GM21529 (cell line): ENCODE data around the gene LRRIQ3.
"Not testable (repeated sequence)": the region's sequence is repeated elsewhere in the genome, so short reads cannot be mapped to it uniquely, and the experiment has no call there.

ENCODE experiments used
- ATAC-seq: cut with Tn5 transposase; IDR thresholded peaks from one replicate; pipeline ENCODE4 v1.9.1; 2021; ENCODE audit not compliant: unreplicated experiment

LRRIQ3 gene, protein sequence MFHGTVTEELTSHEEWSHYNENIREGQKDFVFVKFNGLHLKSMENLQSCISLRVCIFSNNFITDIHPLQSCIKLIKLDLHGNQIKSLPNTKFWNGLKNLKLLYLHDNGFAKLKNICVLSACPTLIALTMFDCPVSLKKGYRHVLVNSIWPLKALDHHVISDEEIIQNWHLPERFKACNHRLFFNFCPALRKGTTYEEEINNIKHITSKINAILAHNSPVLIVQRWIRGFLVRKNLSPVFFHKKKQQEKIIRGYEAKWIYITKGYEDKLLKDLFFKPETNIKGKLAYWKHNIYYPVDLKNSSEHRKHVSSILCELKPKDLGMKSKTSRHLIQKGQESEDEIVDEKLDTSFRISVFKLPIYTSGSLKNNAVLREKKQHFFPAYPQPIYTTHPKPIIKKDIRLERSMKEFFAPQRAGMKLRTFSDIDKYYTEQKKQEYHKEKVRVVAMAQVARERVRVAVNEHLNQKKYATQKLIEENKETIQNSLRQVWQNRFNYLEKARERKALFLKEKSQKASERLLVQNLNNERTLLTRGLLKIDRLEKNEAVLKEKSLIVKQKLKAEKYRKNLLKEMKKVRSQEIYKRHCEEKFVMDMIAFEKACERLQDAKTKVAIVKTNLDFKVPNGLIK

DNA sequence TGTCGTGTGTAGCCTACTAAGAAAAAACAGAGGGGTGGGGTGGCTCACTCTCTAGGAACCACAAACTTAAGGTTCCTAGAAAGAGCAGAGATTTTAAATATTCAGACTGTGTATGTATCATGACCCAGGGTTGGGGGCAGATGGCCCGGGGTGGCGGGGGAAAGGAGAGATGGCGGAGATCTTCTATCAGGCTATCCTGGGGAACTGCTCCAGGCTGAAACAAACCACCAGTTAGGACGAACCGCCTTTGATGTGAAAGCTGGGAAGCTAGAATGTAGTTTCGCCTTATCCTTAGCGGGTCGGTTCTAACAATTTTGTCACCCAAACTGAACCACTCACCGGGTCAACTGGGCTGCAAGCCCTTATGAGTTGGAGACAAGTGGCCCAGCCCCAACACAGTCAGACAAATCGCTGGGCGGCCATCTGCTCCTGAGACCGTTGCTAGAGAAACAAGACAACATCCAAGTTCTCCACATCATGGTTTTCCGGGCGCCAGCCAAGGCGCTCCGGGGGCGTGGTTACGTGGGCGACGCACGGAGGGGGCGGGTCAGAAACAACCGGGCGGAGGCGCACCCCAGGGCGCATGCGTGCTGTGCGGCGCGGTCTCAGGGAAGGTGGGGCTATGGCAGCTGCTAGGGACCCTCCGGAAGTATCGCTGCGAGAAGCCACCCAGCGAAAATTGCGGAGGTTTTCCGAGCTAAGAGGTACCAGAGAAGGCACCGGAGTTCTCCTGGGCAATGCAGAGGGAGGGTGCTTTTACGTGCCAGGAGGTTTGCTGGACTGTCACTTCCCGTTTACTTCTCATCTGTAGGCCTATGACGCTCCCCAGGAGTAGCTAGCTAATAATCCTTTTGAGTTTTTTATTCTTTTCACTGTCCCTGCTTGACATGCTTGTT is at the start of gene LRRIQ3, which contains the start of gene FPGT:
Gene LRRIQ3, minus strand, starts transcription at position 520 of the 896 bp plus-strand sequence. CDS start 14,492 bp downstream, outside the sequence.
Gene FPGT, plus strand, starts transcription at position 586 of the 896 bp plus-strand sequence. Its CDS starts 37 bp downstream, at position 623.
- ATAC-seq: peak; percentile 94

DNA sequence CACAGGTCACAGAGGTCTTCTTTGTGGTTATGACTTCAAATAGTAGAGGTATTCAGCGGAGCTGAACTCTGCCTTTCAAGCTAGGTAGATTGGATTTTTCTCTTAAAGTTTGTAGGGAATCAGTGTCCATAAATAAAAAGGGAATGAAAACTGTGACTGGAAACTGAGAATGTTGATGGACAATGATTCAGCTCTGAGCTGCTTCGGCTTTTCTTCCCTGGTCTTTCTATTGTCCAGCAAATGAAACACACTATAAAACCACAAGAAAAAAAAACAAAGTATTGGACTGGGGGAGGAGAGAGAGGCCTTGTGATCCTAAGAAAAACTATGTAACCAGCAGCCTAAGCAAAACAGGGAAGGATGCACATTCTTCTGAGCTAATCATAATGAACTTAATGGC is 48.3 kb upstream of the LRRIQ3 start:
- no peak for ATAC-seq

DNA sequence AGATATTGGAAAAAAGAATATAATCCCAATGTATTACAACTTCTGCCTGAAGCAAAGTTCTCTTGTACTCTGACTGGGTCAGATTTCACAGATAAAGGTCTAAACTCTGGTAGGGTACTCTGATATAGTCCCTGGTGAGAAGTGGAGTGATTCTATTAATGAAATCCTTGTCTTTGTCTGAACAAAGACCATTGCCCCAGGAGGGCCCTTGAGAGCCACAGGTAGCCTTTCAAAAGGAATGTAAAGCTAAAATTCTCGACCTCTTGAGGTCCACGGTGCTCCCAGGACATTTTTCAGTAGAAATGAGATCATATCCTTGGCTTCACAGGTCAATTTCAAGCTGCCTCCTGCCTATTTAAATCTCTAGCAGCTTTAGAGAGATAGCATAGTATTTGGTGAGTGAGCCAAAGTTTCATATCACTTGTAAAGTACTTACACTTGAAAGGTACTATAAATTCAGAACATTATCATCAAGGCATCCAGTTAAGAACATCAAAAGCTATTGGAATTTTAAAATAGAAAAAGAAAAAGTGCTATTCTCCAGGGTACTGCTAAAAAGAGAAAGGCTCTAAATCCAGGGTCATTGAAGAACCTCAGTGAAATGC is 47.3 kb upstream of the LRRIQ3 start:
- ATAC-seq: no peak

DNA sequence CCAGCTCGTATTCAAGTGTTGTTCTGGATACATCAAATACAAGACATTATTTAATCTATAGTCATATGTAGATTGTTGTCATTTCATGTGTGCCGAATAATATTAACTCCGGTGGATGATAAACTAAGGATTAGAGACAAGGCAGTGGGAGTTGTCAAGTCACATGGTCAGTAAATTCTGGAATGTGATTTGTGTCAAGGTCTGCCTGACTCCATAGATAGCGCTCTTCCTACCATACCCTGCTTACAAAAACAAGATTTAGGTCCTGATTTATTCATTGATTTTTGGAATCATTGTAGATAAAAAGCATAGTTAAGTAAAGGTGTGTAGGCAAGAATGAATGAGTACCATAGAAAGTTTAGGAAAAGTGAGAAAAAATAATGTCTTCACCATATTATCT is 39.8 kb upstream of the LRRIQ3 start:
- ATAC-seq: no peak

DNA sequence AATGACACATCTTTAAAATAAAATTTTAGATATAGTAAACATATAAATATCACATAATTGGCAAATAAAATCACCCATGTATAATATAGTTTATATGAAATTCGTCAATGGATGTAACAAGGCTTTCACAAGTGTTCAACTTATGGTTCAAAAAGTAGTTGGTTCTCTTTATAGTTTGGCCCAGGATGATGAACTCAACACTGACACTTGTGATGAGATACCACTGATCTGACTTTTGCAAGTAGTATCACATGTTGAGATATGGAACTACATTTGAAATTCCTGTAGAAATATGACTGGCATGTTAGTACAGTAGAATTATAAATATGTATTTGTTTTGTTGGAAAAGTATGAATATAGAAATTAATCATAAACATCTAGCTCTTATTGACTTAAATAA is 39.1 kb upstream of the LRRIQ3 start:
- ATAC-seq: no peak

DNA sequence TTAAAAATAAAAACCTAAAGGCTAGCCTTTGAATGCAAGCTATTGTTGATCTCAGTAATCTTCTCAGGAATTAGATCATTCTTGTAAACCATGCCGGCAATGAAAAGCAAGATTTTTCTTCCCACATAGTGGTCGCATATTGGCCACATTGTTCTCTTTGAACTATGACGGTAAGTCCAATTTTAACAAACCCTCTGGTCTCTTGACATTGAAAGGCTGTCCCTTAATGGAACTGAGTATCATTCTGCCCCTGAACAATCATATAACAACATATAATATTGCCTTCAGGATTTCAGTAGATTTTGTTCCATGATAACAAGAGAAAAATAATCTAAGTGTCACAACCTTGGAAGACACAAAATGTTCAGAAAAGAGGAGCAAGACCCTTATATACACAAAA is 38.5 kb upstream of the LRRIQ3 start:
- ATAC-seq: no peak

DNA sequence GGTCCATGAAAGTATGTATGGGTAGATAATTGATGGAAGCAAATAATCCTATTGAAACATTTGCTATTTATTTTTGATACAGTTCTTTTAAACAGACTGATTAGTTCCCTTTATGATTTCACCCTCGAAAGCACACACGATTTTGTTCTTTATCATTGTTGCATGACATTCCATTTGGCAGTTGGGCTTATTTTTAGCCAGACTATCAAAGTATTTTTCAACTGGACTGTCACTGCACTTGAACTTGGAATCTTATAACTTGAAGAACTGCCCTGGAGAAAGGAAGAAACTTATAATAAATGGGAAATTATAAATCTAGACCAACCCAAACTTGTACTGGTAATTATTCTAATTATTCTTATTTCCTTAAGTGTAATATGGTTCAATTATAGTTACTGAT is 37.2 kb upstream of the LRRIQ3 start, which contains the start of gene TNNI3K:
Gene TNNI3K, plus strand, starts transcription at position 235 of the 400 bp plus-strand sequence. Its CDS starts 65 bp downstream, at position 300.
- ATAC-seq: no peak

DNA sequence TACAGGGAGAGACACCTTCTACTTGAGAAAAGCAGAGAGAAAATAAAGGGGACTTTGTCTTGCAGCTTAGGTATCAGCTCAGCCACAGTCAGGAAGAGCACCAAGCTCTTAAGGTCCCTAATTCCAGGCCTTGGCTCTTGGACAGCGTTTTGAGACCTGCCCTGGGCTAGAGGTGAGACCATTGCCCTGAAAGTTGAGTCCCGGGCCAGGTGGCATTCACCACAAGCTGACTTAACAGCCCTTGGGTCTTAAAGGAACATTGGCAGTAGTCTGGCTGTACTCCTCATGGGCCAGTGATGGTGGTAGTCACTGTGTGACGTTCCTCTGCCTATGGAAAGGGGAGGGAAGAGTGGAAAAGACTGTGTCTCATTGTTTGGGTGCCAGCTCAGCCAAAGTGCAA is 25.5 kb upstream of the LRRIQ3 start:
- no peak for ATAC-seq

DNA sequence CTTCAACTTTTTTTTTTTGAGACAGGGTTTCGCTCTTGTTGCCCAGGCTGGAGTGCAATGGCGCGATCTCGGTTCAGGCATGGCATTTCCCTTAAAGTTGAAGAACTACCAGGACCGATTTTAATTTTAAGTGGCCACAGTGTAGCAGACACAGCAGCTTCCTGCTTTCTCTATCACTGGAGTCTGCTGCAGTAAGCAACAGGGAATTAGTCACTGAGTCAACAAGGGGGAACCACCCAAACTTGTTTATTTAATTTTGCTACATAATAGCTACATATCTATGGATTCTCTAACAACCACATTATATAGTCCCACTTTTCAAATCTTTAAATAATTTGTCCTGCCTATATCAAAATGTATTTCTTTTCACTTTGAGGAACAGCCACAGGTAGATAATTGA is 24.7 kb upstream of the LRRIQ3 start:
- no peak for ATAC-seq

DNA sequence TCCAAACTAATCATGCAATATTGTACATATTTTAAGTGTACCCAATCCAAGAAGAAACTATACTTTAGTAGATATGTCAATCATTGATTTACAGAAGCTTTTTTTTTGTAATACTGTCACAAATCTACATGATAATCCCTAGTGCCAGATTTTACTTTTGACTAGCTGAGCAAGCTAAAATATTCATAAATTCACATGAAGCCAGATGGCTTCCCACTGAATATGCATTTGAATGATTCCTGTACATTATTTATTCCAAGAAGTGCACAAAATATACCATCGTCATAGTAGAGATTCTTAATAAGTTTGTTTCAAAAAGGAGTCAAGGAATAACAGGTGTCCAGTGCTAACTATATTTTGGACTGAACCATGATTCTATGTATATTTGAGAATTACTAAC is 17.3 kb upstream of the LRRIQ3 start:
- no peak for ATAC-seq

DNA sequence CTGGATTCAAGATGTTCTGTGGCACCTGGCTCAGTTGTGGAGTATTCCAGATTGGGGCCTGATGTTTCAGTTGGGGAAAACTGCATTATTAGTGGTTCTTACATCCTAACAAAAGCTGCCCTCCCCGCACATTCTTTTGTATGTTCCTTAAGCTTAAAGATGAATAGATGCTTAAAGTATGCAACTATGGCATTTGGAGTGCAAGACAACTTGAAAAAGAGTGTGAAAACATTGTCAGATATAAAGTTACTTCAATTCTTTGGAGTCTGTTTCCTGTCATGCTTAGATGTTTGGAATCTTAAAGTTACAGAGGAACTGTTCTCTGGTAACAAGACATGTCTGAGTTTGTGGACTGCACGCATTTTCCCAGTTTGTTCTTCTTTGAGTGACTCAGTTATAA is 7.3 kb upstream of the LRRIQ3 start:
- no peak for ATAC-seq

DNA sequence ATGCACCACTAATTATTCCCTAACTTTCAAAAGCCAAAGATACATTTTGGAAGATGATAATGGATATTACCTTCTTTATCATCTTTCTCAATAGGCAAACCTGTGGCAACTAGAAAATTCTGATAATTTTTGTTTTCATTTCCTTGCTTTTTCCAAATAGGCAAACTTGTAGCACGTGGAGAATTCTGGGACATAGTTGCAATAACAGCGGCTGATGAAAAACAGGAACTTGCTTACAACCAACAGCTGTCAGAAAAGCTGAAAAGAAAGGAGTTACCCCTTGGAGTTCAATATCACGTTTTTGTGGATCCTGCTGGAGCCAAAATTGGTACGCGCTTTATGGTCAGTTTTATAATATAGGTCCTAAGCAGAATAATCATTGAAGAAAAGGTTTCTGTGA is 1.5 kb upstream of the LRRIQ3 start:
- ATAC-seq: no peak

DNA sequence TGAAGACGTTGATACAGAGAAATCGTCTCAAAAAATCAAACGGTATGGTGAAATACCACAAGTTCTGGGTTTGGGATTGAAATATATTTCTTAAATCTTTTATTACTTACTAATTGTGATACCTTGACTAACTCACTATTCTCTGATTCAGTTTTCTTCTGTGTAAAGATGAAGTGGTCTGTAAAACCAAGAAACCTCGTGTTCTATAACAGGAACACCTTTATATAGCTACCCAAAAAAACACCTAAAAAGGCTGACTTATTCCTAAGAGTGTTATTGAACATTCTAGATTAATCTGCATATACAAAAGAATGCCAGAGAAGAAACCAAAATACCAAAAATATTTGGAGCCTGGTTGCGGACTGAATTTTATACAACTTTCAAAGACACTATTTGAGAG is 721 bp downstream of the LRRIQ3 start:
- peak; percentile 16 for ATAC-seq

DNA sequence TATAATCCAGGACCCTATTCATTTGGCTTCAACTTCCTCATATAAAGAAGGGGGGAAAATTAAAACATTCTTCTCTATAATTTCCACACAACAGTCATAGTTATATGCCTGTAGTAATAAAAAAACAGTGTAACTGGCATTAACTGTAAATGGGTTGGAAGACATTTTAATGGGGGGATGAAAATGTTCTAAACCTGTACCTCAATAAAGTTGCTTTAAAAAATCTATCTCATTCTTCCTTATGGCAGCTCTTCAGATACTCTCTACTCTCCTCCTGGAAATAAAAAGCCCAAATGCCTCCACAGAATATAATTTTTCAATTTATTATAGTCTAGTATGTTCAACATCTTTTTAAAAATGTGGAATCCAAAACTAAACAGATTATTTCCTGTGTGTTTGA is 2.6 kb downstream of the LRRIQ3 start:
- ATAC-seq: no peak

DNA sequence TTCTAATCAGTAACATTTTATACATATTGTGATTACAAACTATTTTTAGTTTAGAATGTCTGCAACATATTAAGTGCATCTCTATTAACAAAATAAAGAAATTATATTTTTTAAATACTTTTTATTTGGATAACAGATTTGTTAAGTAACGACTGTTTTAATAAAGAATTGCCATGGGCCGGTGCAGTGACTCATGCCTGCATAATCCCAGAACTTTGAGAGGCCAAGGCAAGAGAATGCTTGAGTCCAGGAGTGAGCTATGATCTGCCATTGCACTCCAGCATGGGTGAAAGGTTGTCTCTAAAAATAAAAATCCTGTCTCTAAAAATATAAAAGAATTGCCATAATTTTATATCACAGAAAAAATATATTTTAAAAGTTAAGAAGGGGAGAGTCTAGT is 4.1 kb downstream of the LRRIQ3 start:
- ATAC-seq: no peak

DNA sequence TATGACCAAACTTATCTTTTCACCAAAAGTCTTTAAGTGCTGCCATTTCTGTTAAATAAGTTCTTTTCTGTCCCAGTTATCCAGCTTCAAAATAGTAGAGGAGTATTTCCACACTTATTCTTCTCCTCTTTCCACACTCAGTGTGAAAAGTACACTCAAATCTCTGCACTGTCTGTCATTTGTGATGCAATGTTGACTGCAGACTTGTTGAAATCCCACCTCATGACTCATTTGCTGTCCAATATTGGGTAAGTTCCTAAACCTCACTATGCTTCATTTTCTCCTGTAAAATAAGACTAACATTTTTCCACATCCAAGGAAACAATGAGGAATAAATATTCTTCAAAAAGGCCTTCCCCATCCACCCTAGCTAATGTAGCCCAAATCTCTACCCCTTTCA is 17.5 kb downstream of the LRRIQ3 start:
- no peak for ATAC-seq

DNA sequence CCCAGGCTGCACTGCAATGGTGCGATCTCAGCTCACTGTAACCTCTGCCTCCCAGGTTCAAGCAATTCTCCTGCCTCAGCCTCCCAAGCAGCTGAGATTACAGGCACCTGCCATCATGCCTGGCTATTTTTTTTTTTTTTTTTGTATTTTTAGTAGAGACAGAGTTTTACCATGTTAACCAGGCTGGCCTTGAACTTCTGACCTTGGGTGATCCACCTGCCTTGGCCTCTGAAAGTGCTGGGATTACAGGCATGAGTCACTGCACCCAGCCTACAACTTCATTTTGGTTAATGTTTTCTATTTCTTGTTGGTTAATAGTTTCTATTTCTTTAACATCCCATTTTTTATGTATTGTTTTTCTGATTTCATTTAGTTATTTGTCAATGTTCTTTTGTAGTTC is 23.6 kb downstream of the LRRIQ3 start:
- ATAC-seq: not testable (repeated sequence)

DNA sequence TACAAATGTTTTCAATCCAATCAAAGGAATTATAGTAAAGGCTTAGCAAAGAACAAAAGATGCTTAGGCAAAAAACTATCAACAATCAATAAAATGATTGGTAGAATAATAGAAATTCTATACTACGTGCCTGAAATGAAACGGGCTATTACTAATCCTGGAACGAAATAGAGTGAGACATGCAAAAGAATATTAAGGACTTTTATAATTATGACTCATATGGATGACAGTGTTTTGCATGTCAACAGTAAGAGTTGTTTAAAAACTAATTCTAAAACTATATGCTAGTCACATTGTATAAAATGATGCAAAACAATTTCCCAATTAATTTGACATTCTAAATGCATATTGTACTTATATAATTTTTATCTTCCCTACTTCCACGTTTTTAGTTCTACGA is 35.6 kb downstream of the LRRIQ3 start:
- ATAC-seq: no peak

DNA sequence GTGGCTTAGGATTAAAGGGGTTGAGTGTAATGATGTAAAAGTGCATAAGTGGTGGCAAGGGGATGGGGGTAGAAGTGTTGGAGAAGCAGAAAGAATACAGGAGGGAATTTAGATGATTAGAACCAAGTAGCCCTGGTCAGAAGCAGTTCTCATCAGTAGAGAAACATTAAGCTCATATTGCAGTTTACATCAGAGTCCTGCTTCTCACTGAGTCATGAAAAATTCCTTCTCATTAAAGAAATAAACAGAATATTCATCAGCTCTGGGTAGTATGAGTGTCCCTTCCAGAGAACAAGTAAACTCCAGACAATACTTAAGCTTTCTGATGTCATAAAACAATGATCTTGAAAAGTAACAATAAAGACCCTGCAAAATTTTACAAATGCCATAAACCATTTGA is 36.5 kb downstream of the LRRIQ3 start:
- no peak for ATAC-seq

DNA sequence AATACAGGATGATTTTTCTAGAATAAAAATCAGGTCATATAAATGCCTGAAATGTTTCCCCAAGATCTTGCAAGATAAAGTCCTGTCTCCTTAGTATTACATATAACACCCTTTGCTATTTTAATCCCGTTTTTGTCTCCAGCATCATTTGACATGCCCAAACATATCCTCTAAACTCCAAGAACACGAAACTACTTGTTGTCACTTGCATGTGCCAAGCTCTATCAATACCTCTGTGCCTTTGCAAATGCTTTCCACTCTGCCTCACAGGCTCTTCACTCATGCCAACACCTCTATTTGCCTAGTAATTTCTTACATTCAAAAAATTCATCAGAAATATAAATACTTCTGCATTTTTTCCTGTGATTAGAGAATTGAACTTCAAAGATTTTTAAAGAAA is 37.9 kb downstream of the LRRIQ3 start:
- ATAC-seq: no peak

DNA sequence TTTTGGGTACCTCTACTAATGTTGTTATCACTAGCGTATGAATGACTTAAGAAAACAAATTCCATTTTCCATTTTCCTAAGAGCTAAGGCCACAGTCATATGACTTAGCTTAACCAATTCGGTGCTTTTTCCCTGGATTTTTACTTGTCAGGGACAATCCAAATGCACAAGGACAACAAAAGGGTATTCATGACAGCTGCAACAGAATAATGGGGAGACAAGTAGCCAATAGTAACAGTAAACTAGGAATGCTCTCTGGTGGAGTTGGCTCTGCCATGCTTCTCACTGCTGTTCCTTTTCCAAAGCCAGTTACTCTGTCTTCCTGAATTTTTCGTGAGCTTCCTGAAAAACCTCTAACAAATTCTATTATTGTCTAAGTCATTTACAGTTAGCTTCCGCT is 52.9 kb downstream of the LRRIQ3 start:
- no peak for ATAC-seq
